CD4-positive, alpha-beta T cell treated with Interleukin-17A for 4 hours (primary cell): ENCODE results near the gene ARSB.

ENCODE experiments used
- DNase-seq: peaks from one replicate; pipeline ENCODE4 v3.0.0-alpha.2; 2020; ENCODE audit warnings: mixed read lengths

Gene ARSB

GRCh38 chr5:78829811-78830527, 155.1 kb downstream of the ARSB start:
- no peak for DNase-seq

GRCh38 chr5:78827725-78828124, 157.4 kb downstream of the ARSB start:
- no peak for DNase-seq

- no peak for DNase-seq
Observed at GRCh38 chr5:78824831-78825281, 160.3 kb downstream of the ARSB start.

- DNase-seq: no peak
Observed at GRCh38 chr5:78823196-78823595, 161.9 kb downstream of the ARSB start.

- DNase-seq: no peak
Observed at GRCh38 chr5:78821536-78822021, 163.5 kb downstream of the ARSB start.

- no peak for DNase-seq
Observed at GRCh38 chr5:78819707-78820106, 165.4 kb downstream of the ARSB start.

GRCh38 chr5:78819166-78819565, 165.9 kb downstream of the ARSB start:
- DNase-seq: no peak

- no peak for DNase-seq
Observed at GRCh38 chr5:78816143-78816765, 168.9 kb downstream of the ARSB start.

- DNase-seq: no peak
Observed at GRCh38 chr5:78813906-78814530, 171.1 kb downstream of the ARSB start.

- DNase-seq: no peak
Observed at GRCh38 chr5:78813286-78813685, 171.8 kb downstream of the ARSB start.

GRCh38 chr5:78811866-78812265, 173.2 kb downstream of the ARSB start:
- DNase-seq: no peak

GRCh38 chr5:78811121-78811817, 173.8 kb downstream of the ARSB start:
- DNase-seq: no peak

GRCh38 chr5:78810098-78810920, 174.8 kb downstream of the ARSB start:
- DNase-seq: no peak

GRCh38 chr5:78809444-78809843, 175.7 kb downstream of the ARSB start:
- no peak for DNase-seq

- no peak for DNase-seq
Observed at GRCh38 chr5:78808818-78809217, 176.3 kb downstream of the ARSB start.

- no peak for DNase-seq
Observed at GRCh38 chr5:78808380-78808779, 176.7 kb downstream of the ARSB start.

GRCh38 chr5:78806544-78806943, 178.6 kb downstream of the ARSB start:
- no peak for DNase-seq

- DNase-seq: no peak
Observed at GRCh38 chr5:78805474-78806124, 179.5 kb downstream of the ARSB start.

- DNase-seq: no peak
Observed at GRCh38 chr5:78804995-78805394, 180.1 kb downstream of the ARSB start.

GRCh38 chr5:78803941-78804340, 181.2 kb downstream of the ARSB start:
- DNase-seq: no peak

GRCh38 chr5:78803353-78803752, 181.8 kb downstream of the ARSB start:
- no peak for DNase-seq

GRCh38 chr5:78801413-78801812, 183.7 kb downstream of the ARSB start:
- no peak for DNase-seq
